ENCODE data around the gene MYRFL. TPM values are rescaled to one million over a fixed set of nuclear protein-coding genes. Genes with fewer than 3 reads are reported as not detected.

MYRFL gene
- total RNA-seq, 1 donor from 2014 or later, result not detected

GRCh38 chr12:69984241-69984640 lies 159.2 kb downstream of the MYRFL start:
- intact Hi-C loops (cut with DNase I), result no loop called here
- ATAC-seq (no peak), DNase-seq (no peak)
- peaks cover 8% of the 10 kb centered on the region for H3K4me1 ChIP-seq
- no peak overlapping the region for H3K27ac ChIP-seq
- H3K9me3 ChIP-seq, result no peaks in the 10 kb centered on the region
- H3K27me3 ChIP-seq (ENCODE audit: low read depth), result no peaks in the 10 kb centered on the region
- TF ChIP-seq, protein P1, sequence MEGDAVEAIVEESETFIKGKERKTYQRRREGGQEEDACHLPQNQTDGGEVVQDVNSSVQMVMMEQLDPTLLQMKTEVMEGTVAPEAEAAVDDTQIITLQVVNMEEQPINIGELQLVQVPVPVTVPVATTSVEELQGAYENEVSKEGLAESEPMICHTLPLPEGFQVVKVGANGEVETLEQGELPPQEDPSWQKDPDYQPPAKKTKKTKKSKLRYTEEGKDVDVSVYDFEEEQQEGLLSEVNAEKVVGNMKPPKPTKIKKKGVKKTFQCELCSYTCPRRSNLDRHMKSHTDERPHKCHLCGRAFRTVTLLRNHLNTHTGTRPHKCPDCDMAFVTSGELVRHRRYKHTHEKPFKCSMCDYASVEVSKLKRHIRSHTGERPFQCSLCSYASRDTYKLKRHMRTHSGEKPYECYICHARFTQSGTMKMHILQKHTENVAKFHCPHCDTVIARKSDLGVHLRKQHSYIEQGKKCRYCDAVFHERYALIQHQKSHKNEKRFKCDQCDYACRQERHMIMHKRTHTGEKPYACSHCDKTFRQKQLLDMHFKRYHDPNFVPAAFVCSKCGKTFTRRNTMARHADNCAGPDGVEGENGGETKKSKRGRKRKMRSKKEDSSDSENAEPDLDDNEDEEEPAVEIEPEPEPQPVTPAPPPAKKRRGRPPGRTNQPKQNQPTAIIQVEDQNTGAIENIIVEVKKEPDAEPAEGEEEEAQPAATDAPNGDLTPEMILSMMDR (IDR thresholded peaks at IDR 0.05), result no peak
- H3K4me3 ChIP-seq, result no peak overlapping the region
- no peaks in the 10 kb centered on the region for H3K36me3 ChIP-seq

DNA sequence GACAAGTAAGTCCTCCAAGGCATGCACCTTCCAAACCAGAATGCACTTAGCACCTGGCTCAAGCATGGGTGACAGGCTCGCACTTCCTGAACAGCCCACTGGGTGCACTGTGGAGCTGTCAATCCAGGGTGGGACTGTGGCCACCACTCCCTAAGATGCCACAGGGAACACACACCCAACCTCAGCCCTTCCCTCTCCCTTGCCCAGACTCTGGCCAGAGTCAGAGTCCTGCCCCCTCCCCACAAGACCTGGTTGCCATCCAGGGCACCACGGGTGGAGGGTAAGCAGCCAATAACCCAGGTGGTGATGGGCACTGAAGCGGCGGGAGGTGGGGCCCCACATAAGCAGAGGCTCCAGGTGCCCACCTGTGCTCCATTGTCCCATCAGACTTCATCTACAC lies 160.6 kb downstream of the MYRFL start:
- H3K27ac ChIP-seq, result no peak overlapping the region
- no peaks in the 10 kb centered on the region for H3K36me3 ChIP-seq
- DNase-seq (no peak), ATAC-seq (peak in 1 of 2 donors; percentile 63)
- no peak overlapping the region for H3K4me3 ChIP-seq
- no peaks in the 10 kb centered on the region for H3K27me3 ChIP-seq (ENCODE audit: low read depth)
- TF ChIP-seq, protein P1 (IDR thresholded peaks at IDR 0.05), result peak; percentile 23
- intact Hi-C loops (cut with DNase I), result no loop called here
- no peaks in the 10 kb centered on the region for H3K9me3 ChIP-seq
- peaks cover 8% of the 10 kb centered on the region for H3K4me1 ChIP-seq

DNA sequence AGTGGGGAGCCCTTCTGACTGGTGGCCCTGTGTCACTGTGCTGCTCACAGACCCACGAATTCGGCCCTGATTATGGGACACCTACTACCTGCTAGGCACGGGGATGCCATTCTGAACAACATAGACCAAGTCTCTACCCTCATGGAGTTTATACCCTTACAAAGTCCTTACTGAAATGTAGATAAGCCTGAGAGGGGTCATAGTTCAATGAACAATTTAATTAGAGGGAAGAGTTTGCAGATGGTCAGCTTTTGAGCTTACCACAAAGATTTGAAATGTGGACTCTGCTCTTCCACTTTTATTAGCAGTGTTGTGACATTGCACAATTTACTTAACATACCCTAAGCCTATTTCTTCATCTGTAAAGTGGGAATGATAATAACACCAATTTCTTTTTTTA lies 161.1 kb downstream of the MYRFL start:
- Histone ChIP-seq H3K4me1 (peaks cover 8% of the 10 kb centered on the region), H3K4me3 (no peak overlapping the region), H3K27ac (no peak overlapping the region), H3K9me3 (no peaks in the 10 kb centered on the region), H3K36me3 (no peaks in the 10 kb centered on the region), H3K27me3 (ENCODE audit: low read depth) (no peaks in the 10 kb centered on the region)
- ATAC-seq, result no peak
- no peak for DNase-seq
- TF ChIP-seq, protein P1 (IDR thresholded peaks at IDR 0.05), result no peak
- intact Hi-C loops (cut with DNase I), result no loop called here

DNA sequence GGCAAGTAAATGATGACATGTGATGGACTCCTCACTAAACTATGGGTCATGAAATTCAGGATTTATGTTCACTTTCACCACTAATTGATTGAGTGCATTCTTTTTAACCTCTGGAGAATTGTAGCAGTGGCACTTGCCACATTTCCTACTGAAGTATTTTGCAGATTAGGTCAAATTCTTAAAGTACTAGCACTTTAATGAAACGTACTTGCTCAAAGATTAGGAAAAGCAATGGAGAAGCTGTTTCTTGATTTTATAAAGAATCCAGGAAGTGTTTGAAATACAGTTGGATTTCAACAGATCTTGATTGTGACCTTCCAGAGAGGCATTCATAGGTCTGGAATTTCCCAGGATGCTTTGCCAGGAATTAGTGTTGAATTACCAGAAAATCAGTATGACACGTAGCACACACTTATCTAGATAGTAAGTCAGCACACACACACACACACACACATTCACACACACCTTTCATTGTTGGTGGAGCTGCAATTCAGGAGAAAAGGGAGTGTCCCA lies 162.6 kb downstream of the MYRFL start:
- Histone ChIP-seq H3K36me3 (no peaks in the 10 kb centered on the region), H3K4me1 (peaks cover 8% of the 10 kb centered on the region), H3K27ac (peak overlapping the region; percentile 57), H3K9me3 (no peaks in the 10 kb centered on the region), H3K4me3 (no peak overlapping the region), H3K27me3 (ENCODE audit: low read depth) (no peaks in the 10 kb centered on the region)
- TF ChIP-seq, protein P1 (IDR thresholded peaks at IDR 0.05), result no peak
- intact Hi-C loops (cut with DNase I), result no loop called here
- ATAC-seq (peak; percentile 76 to 79), DNase-seq (no peak)

- DNase-seq (no peak), ATAC-seq (peak in 1 of 2 donors; percentile 43)
- Histone ChIP-seq H3K27me3 (ENCODE audit: low read depth) (no peaks in the 10 kb centered on the region), H3K36me3 (no peaks in the 10 kb centered on the region), H3K4me3 (no peak overlapping the region), H3K9me3 (no peaks in the 10 kb centered on the region), H3K4me1 (peaks cover 8% of the 10 kb centered on the region), H3K27ac (peak overlapping the region; percentile 57)
- TF ChIP-seq, protein P1 (IDR thresholded peaks at IDR 0.05), result no peak
- intact Hi-C loops (cut with DNase I), result no loop called here
Measured at GRCh38 chr12:69988481-69989321, 163.7 kb downstream of the MYRFL start.

Measured in lower lobe of right lung (tissue), 2 donors.